DMS 273 (cell line): ENCODE measurements around the gene CBFA2T3.

Source experiments
- DNase-seq: peaks from one replicate; lab custom pipeline; 2025; ENCODE audit not compliant: unreplicated experiment; lab: John Stamatoyannopoulos, UW

Gene CBFA2T3

DNA sequence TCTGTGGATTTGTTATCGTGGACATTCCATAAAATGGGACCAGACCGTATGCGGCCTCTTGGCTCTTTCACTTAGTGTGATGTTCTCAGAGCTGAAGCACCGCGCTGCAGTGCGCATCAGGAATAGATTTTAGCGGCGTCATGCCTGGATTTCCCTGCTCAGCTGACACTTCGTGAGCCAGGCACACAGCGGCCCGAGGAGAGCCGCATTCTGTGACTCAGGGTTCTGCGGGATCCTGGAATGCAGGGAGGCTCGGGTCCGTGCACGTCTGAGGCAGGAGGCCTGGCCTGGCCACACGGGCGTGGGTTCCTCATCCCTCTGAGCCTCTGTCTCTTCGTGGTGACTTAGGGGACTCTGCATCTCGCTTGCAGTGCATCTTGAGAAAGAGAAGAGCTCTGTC is 13.4 kb downstream of the CBFA2T3 start:
- no peak for DNase-seq

DNA sequence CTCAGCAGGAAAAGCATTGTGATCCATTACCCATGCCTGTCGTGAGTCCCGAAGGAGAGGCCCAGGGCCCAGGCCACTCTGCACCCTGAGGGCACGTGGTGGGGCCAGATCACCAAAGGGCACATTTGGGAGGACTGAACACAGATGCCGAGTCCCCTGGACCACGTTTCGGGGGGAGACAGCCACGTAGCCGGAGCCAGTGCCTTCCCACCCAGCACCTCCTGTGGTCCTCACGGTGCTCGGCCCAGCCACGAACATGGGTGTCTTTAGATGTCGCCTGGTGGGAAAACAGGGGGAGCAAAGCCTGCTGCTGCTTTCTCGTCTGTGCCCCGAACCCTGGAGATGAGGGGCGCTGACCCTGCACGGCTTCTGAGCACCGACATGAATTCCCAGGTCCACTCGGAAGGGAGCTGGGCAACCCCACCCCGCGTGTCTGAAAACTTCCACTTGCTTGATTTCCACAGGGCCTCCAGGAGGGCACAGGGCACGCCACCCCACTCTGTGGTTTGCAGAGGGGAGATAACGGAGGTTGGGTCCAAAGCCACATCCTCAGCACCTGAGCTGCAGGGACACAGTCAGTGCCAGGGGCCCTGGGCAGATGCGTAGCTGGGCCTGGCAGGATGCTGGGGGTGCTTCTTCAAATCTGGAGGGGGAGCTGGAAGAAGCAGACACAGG is 14.4 kb downstream of the CBFA2T3 start:
- no peak for DNase-seq

DNA sequence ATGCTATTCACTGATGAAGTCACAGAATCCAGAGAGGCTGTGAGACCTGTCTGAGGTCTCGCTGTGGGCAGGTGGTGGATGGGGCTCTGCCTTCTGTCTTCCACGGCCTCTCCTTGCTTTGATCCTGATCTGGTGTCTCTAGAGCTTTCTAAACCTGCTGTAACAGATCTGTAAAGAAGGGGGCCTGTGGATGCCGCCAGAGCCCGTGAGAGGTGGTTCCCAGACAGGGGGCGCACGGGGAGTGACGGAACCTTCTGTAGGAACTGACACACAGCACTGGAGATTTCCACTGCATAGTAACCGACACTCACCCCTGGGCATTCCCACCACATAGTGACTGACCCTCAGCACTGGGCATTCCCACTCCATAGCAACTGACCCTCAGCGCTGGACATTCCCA is 16.0 kb downstream of the CBFA2T3 start:
- no peak for DNase-seq

DNA sequence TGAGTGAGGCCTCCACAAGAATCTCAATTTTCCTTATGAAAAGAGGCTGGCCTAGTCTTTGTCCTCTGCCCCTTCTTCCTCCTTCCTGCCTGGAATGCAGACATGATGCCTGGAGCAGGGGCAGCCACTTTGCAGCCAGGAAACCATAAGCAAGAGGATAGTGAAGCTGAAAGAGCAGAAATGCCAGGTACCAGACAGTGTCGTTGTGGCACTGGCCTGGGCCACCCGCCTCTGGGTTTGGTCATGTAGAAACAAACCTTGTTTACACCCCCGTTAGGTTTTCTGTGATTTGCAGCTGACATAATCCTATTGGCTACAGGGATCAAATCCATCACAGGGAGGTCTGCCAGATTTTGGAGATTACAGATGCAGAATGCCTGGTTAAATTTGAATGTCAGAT is 16.5 kb downstream of the CBFA2T3 start:
- no peak for DNase-seq

DNA sequence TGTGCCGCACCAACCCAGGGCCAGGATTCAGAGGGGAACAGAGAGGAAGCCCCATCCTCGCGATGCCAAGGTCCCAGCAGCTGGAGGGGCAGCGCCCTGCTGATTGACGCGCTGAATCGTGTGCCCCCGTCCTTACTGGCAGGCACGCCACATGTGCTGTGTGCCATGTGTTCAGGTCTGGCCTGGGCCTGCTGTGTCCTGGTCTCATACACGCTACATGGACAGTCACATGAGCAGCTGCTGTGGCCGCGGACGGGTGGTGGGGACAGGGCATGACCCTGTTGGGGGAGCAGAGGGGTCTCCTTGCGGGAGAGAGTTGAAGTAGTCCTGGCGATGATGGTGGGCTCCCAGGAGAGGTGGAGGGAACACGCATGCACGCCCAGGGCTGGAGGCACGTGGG is 18.0 kb downstream of the CBFA2T3 start:
- no peak for DNase-seq

DNA sequence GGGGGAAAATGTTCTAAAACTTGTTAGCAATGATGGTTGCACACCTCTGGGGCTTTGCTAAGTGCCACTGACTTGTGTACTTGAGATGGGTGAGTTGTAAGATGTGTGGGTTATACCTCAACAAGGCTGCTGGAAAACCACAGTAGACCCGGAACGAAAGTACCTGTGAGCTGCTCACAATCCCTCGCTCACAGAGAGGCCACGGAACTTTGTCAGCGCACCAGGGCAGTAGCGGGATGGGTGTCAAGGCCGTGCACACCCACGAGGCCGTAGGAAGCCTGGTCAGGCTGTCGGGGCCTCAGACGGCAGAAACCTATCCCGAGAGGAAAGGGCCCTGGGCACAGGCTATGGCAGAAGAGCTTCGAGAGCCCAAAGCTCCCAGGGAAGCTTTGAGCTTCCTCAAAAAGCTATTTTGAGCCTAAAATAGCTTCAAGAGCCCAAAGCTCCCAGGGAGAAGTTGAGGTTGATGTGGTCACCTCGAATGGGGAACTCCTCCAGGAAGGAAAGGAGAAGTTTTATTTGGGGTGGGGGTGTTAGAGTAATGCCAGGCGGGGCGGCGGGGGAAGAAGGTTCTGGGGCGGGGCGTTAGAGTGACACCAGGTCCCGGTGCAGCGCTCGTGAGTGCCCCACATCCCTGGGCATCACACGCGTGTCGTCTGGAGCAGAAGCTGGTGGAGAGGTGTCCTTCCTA is 19.0 kb downstream of the CBFA2T3 start:
- DNase-seq: no peak

DNA sequence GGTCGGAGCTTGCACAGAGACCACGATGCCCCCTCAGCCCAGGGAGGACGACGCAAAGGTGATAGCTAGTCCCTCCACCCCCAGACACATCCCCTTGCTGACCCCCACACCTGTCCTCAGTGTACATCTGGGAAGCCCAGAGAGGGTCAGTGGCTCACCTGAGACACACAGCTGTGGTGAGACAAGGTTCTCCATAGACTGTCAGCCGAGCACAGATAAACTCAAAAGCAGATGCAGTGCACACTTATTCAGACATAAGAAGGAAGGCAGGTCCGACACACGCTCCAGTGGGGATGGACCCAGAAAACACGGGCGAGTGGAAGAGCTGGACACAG is 19.6 kb downstream of the CBFA2T3 start:
- DNase-seq: no peak

DNA sequence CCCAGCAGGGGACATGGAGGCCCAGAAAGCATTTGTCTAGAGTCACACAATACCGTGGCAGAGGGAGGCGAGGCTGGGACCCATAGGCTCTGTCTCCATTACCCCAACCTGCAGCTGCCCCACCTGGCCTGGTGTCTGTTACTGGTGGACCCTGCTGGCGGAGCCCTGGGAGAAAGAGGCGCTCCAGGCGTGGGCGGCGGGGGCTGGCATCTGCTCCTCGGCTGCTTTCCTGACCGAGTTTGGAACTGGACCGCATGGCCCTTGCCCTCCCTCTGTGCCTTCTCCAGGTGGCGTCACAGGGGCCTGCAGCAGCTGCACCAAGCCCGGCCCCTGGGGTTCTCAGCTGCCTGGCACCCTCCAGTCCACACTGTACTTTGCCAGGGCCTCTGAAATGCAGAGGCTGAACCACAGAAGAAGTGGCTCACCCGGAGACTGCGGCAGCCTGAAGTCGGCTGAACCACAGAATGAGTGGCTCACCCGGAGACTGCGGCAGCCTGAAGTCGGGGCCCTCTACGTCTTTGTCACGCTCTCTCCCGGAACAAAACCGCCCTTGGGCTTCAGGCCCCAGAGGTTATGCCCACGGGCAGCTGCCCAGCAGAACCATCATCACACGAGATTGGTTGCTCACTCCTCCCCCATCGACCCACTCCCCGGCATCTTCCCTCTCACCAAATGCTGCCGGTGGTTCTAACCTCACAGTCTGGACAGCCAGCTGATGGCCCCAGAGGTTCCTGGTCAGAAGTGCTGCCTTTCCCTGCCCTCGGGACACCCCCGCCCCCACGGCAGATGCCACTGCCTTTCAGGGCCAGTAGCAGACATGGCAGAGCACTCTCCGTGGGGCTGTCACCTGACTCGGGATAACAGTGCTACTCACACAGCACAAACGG is 20.2 kb downstream of the CBFA2T3 start:
- DNase-seq: peak; percentile 90

DNA sequence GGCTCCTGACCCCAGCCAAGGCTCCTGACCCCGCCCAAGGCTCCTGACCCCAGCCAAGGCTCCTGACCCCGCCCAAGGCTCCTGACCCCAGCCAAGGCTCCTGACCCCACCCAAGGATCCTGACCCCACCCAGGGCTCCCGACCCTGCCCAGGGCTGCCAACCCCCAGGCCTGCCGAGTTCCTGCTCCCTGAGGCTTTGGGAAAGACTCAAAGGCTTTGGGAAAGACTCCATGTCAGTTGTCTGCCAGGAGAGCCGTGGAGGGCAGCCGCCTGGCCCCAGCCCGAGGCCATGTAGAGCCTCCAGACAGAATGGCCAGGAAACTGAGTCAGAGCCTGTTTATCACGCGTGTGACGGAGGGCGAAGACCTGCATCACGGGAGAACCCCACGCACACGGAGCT is 21.1 kb downstream of the CBFA2T3 start:
- DNase-seq: no peak

DNA sequence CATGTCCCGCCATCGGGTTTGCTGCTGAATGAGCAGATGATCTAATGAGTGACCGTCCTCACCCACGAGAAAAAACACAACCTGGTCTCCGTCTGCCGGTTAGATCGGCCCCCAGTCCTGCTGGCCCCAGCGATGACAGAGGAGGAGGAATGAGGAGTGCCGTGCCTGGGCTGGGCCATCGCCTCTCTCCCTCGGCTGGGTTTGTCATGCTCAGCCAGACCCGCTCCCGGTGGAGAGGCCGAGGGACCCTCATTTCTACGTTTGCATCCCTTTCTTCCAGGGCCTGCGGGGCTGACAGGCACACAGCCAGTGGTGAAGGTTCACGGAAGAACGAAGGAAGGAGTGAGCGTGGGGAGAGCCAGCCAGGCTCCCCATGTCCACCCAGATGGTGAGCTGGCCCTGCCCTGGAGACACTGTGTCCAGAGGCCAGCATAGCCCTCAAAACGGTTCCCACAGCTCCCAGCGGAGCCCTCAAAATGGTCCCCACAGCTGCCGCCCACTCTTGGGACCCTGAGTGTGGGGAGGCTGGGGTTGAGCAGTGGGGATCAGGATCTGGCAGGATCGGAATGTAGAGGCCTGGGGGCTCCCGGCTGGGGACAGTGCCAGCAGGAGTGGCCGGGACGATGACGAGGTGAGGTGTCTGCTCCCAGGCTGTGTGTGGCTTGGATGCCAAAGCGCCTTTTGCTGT is 23.9 kb downstream of the CBFA2T3 start:
- DNase-seq: no peak

DNA sequence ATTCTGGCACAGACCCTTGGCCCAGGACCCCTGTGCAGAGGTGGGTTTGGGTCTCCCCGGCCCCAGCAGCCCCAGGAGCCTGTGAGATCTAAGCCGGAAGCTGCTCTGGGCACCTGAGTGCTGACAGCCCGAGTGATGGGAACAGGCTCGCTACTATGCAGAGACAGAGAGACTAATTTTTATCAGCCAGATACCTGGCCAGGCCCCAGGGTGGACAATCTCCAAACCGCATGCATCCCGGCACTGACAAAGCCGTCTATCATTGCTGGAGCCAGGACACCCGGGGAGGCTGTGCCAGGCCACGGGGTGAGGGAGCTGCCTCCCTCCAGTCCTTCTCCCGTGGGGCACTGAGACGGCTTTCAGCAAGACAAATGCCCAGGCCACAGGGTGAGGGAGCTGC is 25.0 kb downstream of the CBFA2T3 start:
- no peak for DNase-seq

DNA sequence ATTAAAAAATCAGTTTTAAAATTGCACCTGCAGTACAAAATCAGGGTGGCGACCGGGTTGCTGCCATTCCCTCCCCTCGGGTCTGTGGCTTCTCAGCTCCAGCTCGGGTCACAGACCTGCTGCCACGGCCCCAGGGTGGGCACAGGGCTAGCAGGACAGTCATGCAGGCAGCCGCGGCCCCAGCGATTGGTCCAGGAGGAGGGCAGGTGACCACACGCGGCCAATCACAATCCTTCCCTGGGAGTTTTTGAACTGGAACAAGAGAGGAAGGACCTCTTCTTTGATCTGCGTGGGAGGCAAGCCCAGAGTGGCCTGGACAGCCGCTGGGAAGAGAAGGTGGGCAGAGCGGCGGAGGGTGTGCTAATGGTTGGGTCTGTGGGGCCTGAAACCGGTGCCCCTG is 25.5 kb downstream of the CBFA2T3 start:
- DNase-seq: no peak

DNA sequence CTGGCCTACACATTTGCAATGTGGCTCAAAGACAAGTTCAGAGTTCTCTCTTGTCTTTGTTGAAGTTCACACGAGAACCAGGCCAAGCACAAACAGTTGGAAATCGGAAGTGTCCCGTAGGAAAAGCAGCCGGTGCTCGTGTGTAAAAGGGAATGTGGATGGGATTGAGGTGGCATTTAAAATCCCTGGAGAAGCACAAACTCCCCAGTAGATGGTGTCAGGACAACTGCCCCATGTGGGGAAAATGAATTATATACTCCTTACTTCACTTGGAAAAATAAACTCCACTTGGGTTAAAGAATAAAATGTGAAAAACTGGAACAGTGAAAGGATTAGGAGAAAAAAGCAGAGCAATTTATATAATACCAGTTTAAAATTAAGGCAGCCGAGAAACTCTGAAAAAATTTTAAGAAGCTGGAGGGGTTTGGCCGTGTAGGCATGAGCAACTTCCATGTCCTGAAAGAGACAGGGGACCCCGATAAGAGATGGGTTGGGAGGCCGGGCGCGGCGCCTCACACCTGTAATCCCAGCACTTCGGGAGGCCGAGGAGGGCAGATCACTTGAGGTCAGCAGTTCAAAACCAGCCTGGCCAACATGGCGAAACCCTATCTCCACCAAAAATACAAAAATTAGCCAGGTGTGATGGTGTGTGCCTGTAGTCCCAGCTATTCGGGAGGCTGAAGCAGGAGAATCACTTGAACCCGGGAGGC is 28.1 kb downstream of the CBFA2T3 start:
- DNase-seq: peak; percentile 59

DNA sequence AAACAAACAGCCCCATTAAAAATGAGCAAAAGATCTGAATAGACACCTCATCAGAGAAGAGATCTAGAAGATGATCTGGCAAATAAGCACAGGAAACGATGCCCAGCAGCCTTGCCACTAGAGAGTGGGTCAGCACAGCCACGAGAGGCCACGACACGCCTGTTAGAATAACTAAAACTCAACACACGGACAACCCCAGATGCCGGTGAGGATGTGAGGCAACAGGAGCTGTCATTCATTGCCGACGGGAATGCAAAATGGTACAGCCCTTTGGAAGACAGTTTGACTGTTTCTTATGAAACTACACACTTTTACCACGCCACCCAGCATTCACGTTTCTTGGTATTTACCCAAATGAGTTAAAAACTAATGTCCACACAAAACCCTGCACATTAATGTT is 31.5 kb downstream of the CBFA2T3 start:
- DNase-seq: no peak

DNA sequence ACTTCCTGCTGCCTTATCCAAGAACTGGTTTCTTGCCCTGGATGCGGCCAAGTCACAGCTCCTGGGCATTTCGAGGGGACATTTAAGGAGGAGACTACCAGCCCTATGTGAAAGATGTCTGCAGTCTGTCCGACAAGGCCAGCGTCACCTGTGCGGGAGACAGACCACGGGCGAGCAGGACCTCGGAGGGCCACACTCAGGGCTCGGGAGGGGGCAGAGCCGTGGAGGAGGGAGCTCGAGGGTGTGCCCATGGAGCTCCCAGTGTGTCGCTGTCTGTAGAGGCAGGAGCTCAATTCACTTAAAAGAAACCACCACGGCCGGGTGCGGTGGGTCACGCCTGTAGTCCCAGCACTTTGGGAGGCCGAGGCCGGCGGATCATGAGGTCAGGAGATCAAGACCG is 33.3 kb downstream of the CBFA2T3 start:
- no peak for DNase-seq

DNA sequence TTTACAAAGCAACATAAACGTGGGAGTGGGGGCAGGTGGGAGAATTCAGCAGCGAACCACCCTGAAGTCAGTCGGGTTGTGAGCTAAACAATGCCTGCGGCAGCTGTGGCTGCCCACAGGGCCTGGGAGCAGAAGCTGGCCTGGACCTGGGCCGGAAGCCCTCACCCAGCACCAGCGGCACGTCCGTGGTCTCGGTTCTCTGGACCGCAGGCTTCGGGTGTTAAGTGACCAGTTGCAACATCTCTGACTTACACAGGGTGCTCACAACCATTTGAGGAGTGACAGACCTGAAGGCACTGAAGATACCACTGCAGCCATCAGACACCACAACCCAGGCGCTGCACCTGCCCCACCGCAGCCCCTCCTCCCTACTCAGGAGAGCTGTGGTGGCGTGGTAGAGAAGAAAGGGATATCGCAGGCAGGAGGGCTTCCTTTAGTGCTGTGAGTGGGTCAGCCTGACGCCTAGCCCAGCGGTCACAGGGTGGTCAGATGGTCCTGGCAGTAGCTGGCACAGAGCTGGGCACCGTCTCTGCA is 33.8 kb downstream of the CBFA2T3 start:
- no peak for DNase-seq

DNA sequence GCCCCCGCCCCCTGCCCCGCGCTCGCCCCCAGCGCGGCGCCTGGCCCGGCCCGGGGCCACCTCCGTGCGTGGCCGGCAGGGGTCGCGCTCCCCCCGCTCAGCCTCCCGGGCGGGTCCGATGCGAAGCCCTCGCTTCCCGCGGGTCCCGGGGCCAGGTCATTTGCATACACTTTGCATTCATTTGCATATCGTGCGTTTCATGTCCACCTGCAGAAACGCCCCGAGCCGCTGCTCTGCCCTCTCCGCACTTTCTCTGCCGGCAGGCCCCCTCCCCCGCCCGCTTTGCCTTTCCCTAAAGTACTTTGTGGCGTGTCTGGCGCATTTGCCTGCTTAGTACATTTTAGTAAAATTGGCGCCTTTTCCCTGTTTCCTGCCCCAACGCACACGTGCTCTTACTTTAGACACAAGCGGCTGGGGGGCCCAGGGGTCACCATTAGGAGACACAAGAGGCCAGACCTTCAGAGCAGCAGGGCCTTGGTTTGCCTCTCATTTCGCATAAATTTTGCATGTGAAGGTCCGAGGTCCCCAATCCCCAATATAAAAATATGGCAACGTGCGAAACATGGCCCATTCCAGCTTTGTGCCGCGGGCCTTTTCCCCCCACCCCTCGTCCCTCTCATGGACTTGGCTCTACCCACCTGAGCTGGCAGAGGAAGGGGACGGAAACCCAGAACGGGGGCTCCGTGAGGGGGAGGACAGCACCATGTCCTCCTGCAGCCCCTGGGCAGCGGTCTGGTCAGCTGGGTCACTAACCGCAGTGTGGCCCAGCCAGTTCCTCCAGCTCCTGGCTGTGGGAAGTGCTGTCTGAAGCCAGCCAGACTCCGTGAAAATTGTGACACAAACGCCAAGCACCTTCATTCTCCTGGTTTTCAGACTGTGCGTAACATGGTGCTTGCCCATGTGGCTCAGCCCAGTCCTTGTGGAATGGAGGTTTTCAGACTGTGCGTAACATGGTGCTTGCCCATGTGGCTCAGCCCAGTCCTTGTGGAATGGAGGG is 34.8 kb downstream of the CBFA2T3 start:
- DNase-seq: peak; percentile 88

DNA sequence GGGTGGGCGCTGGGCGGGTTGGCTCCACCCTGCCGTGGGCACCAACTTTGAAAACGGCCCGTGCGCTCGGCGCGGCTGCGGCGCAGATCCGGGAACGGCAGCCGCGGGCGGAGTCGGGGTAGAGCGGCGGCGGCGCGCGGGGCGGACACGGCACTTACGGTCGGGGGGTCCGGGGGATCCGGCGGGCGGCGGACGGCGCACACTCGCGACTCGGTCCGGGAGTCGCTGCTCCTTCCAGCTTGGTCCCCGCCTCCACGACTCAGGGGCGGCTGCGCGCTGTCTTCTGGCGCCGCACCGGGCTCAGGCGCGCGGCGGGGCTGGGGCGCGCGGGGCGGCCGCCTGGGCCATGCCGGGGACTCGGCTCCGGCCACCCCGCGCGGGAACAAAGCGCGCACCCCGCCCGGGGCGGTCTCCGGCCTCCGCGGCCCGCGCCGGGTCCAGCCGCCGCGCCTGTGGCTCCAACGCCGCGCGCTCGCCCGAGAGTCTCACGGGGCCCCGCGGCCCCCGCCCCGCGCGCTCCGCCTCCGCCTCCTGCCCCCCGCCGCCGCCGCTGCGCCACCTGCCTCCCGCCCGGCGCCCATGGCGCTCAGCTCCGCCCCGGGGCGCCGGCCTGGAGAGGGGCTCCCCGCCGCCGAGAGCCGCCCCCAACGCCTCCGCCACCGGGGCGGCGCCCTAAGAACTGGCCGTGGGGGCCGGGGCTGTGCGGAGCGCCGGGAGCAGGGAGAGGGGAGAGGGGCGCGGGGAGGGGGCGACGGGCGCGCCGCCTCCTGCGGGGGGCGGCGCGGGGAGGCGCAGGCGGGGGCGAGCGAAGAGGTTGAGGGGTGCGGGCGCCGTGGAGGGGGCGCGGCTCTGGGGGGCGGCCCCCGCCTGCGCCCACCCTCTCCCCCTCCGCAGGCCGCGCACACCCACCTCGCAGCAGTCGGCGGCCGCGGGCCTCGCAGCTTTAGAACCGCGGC is 35.9 kb downstream of the CBFA2T3 start:
- peak; percentile 79 for DNase-seq
